GM12878 (cell line): ENCODE results near the gene LRRC23. TPM values are rescaled to one million over a fixed set of nuclear protein-coding genes. Genes with fewer than 3 reads are reported as not detected.

Source experiments
- ATAC-seq: fragments of 200-7000 bp; cut with Tn5 transposase; 3 replicates; pipeline ENCODE4 v1.9.1; 2020; ENCODE audit warnings: mild to moderate bottlenecking, moderate library complexity
- BruUV-seq: library from RNA; stranded (reverse); fragments of 400-500 nt; replicated peaks from 2 replicates; lab custom pipeline; 2021; lab: Mats Ljungman, UMichigan
- CTCF ChIA-PET: fragments of 300-600 bp; sonication (Branson Sonifier 250); formaldehyde crosslinking; extraction: SDS; loops from one replicate; lab custom pipeline; 2021; ENCODE audit warnings: inconsistent platforms; lab: Yijun Ruan, JAX
- POLR2A ChIA-PET: fragments of 350-600 bp; formaldehyde crosslinking; extraction: SDS; loops from one replicate; lab custom pipeline; 2021; ENCODE audit warnings: inconsistent platforms; lab: Charles Lee
- RAD21 ChIA-PET: fragments of 300-600 bp; sonication (Branson Sonifier 250); formaldehyde crosslinking; loops from one replicate; lab custom pipeline; 2023; ENCODE audit warnings: antibody characterized with exemption; ENCODE audit not compliant: unreplicated experiment; lab: Charles Lee
- SMC1A ChIA-PET: fragments of 300-600 bp; sonication (Branson Sonifier 250); formaldehyde crosslinking; loops from one replicate; lab custom pipeline; 2023; ENCODE audit not compliant: unreplicated experiment, uncharacterized antibody; lab: Charles Lee
- DNase-seq: peaks from one replicate; pipeline ENCODE4 v3.0.0-alpha.2; 2011; ENCODE audit warnings: low read depth, low spot score
- FAIRE-seq: peaks from 3 replicates; lab custom pipeline; 2011; peaks lifted over from hg19 to GRCh38; lab: Jason Lieb, UNC
- H2AFZ ChIP-seq: 2 replicates; pipeline ENCODE4 v1.6.0; 2011; ENCODE audit warnings: low read depth, low read length, control low read depth; ENCODE audit not compliant: control insufficient read depth
- H3K27ac ChIP-seq: 2 replicates; pipeline ENCODE4 v1.5.1; 2011; ENCODE audit warnings: control low read depth; ENCODE audit not compliant: control insufficient read depth, insufficient read depth
- H3K27me3 ChIP-seq, 2 experiments: replicated peaks in 1 of 2; 2 replicates each; pipeline versions ENCODE4 v1.6.0 to v1.6.1; 2011; ENCODE audit warnings: low read length in 1 of 2; ENCODE audit not compliant: control insufficient read depth in 2 of 2, insufficient read depth in 2 of 2
- H3K36me3 ChIP-seq, 2 experiments: 2 replicates each; pipeline ENCODE4 v1.5.1; 2011; ENCODE audit warnings: low read length in 1 of 2; ENCODE audit not compliant: control insufficient read depth in 2 of 2, insufficient read depth in 2 of 2
- H3K4me1 ChIP-seq: 2 replicates; pipeline ENCODE4 v1.6.1; 2011; ENCODE audit warnings: mild to moderate bottlenecking, low read length, moderate library complexity, mixed read lengths; ENCODE audit not compliant: control insufficient read depth, insufficient read depth
- H3K4me2 ChIP-seq: 2 replicates; pipeline ENCODE4 v1.6.0; 2011; ENCODE audit warnings: control low read depth; ENCODE audit not compliant: control insufficient read depth, insufficient read depth
- H3K4me3 ChIP-seq: fragments of 200-600 bp; sonication (generic); 2 replicates; pipeline ENCODE4 v1.5.1; 2016
- H3K79me2 ChIP-seq: 2 replicates; pipeline ENCODE4 v1.6.0; 2011; ENCODE audit warnings: low read length; ENCODE audit not compliant: control insufficient read depth, insufficient read depth
- H3K9ac ChIP-seq: 2 replicates; pipeline ENCODE4 v1.8.0; 2011; ENCODE audit warnings: low read length, control low read depth, mixed read lengths; ENCODE audit not compliant: control insufficient read depth, insufficient read depth
- H3K9me3 ChIP-seq: replicated peaks from 3 replicates; pipeline ENCODE4 v1.5.1; 2011; ENCODE audit warnings: mild to moderate bottlenecking, low read length; ENCODE audit not compliant: control insufficient read depth, insufficient read depth
- H4K20me1 ChIP-seq: 2 replicates; pipeline ENCODE4 v1.6.0; 2011; ENCODE audit not compliant: control insufficient read depth, insufficient read depth
- CBFB ChIP-seq: IDR thresholded peaks from 2 replicates; pipeline ENCODE4 v1.6.1; 2016; ENCODE audit warnings: antibody characterized with exemption, low read depth
- FOS ChIP-seq: IDR thresholded peaks from 3 replicates; pipeline ENCODE4 v1.6.1; 2011; ENCODE audit warnings: borderline replicate concordance; ENCODE audit not compliant: insufficient read length; ENCODE audit errors: extremely low read depth
- MEF2B ChIP-seq: fragments of 450-650 bp; IDR thresholded peaks from 2 replicates; pipeline ENCODE4 v1.6.1; 2018; ENCODE audit warnings: mild to moderate bottlenecking, moderate library complexity; ENCODE audit not compliant: partially characterized antibody, poor library complexity, severe bottlenecking
- POLR2AphosphoS5 ChIP-seq: IDR thresholded peaks from 2 replicates; pipeline ENCODE4 v1.6.1; 2011; ENCODE audit warnings: mild to moderate bottlenecking, low read length, inconsistent platforms
- WGBS: methylation state at CpG from one replicate; pipeline ENCODE4 v1.1.6; 2016; ENCODE audit warnings: low lambda C conversion rate; ENCODE audit not compliant: insufficient replicate concordance, insufficient coverage; ENCODE audit errors: missing lambda C conversion rate; 5-methylcytosine and 5-hydroxymethylcytosine counted together
- in situ Hi-C: fragments of 300-500 bp; cut with MboI; formaldehyde crosslinking; loops from 9 replicates; pipeline ENCODE4 v1.14.3; 2018; ENCODE audit warnings: mixed read lengths
- intact Hi-C: fragments of 100-400 bp; cut with micrococcal nuclease; formaldehyde crosslinking; loops from one replicate; pipeline ENCODE4 v1.14.2; 2022; ENCODE audit not compliant: unreplicated experiment
- polyA plus RNA-seq, 11 experiments: library from polyadenylated mRNA; depleted of rRNA in 4 of 11; unstranded in 6 of 11; stranded (reverse) in 5 of 11; fragments of >200 nt; fragmentation: Nextera tagmentation in 4 of 11; fragmentation: Illumina TruSeq in 1 of 11; extraction: Ambion mirVana in 4 of 11; extraction: Trizol in 1 of 11; gene quantifications; 1 replicate in 1 of 11; 2 replicates in 10 of 11; pipeline versions ENCODE4 v1.2.1 to v1.2.3, GENCODE V29; 2011 to 2016; ENCODE audit warnings: inconsistent platforms in 2 of 11, missing spikeins in 2 of 11, low read depth in 1 of 11
- total RNA-seq, 4 experiments: library from RNA; depleted of rRNA in 3 of 4; stranded (reverse); fragments of >200 nt in 3 of 4; fragmentation: Illumina TruSeq in 1 of 4; extraction: Trizol in 1 of 4; gene quantifications; 2 replicates each; pipeline versions ENCODE4 v1.2.1 to v1.2.3, GENCODE V29; 2013 to 2021
- TF ChIP-seq, protein P1 (sequence below): IDR thresholded peaks from 2 replicates; pipeline ENCODE4 v1.6.1; 2012; ENCODE audit warnings: mild to moderate bottlenecking, low read depth, low read length

Gene LRRC23
- total and polyA plus RNA-seq, 10 of the 15 experiments (the other 5 are each of a cell fraction or from before 2014, with no cell fraction given) = 1.4 to 6.9 (median 3.4) TPM

DNA sequence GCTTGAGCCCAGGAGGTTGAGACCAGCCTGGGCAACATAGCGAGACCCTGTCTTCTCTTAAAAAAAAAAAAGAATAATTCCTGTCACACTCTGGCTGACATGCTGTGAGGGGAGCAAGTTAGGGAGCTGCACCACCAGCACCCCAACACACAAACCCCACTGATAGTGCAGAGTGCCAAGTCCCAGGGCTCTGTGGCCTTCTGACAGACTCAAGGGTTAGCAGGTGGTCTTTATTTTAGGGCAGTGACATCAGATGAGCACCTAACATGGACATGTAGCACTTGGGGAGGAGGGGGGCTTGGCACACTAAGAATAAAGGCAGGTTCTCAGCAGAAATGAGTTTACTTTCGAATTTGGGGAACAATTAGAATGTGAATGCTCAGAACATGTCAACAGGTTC lies 45.8 kb upstream of the LRRC23 start:
- no peak for TF ChIP-seq CBFB
- TF ChIP-seq FOS = no peak
- TF ChIP-seq POLR2AphosphoS5 = no peak
- TF ChIP-seq, protein P1, sequence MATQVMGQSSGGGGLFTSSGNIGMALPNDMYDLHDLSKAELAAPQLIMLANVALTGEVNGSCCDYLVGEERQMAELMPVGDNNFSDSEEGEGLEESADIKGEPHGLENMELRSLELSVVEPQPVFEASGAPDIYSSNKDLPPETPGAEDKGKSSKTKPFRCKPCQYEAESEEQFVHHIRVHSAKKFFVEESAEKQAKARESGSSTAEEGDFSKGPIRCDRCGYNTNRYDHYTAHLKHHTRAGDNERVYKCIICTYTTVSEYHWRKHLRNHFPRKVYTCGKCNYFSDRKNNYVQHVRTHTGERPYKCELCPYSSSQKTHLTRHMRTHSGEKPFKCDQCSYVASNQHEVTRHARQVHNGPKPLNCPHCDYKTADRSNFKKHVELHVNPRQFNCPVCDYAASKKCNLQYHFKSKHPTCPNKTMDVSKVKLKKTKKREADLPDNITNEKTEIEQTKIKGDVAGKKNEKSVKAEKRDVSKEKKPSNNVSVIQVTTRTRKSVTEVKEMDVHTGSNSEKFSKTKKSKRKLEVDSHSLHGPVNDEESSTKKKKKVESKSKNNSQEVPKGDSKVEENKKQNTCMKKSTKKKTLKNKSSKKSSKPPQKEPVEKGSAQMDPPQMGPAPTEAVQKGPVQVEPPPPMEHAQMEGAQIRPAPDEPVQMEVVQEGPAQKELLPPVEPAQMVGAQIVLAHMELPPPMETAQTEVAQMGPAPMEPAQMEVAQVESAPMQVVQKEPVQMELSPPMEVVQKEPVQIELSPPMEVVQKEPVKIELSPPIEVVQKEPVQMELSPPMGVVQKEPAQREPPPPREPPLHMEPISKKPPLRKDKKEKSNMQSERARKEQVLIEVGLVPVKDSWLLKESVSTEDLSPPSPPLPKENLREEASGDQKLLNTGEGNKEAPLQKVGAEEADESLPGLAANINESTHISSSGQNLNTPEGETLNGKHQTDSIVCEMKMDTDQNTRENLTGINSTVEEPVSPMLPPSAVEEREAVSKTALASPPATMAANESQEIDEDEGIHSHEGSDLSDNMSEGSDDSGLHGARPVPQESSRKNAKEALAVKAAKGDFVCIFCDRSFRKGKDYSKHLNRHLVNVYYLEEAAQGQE = no peak
- TF ChIP-seq MEF2B = no peak
- no peak for DNase-seq
- Histone ChIP-seq H3K4me3 (no peak overlapping the region), H3K79me2 (peaks cover 8% of the 10 kb centered on the region), H3K4me1 (peaks cover 3% of the 10 kb centered on the region; the same call in 1 of the 2 replicates), H3K36me3 (peaks cover 47 to 50% of the 10 kb centered on the region in 2 experiments), H3K9me3 (no peaks in the 10 kb centered on the region), H3K4me2 (no peak overlapping the region), H2AFZ (no peak overlapping the region), H3K9ac (no peak overlapping the region), H3K27me3 (no peaks in the 10 kb centered on the region), H4K20me1 (no peaks in the 10 kb centered on the region), H3K27ac (no peak overlapping the region)
- CTCF ChIA-PET = interaction anchor here (1.5 kb wide), 1 partner anchor 23 kb away, joined by 3 read pairs; no protein-coding TSS in a partner anchor
- WGBS = 63% methylated on average over 2 of the region's 2 CpGs
- POLR2A ChIA-PET = interaction anchor here (1.4 kb wide), 1 partner anchor 10 kb away, joined by 3 read pairs; no protein-coding TSS in a partner anchor
- SMC1A ChIA-PET = no interaction called here
- intact Hi-C loops (no loop called here), in situ Hi-C loops (no loop called here)
- ATAC-seq = no peak
- BruUV-seq = no TSS peak
- FAIRE-seq = no peak
- RAD21 ChIA-PET = no interaction called here
